GM23338 (cell line): Measurements from ENCODE around the gene MET. TPM values are rescaled to one million over a fixed set of nuclear protein-coding genes. Genes with fewer than 3 reads are reported as not detected.

ENCODE experiments used
- ATAC-seq: fragments of 200-7000 bp; cut with Tn5 transposase; 3 replicates; pipeline ENCODE4 v1.9.1; 2020
- DNase-seq: peaks from one replicate; pipeline ENCODE4 v3.0.0-alpha.2; 2015; ENCODE audit warnings: low spot score
- H2AFZ ChIP-seq: fragments of 200-600 bp; sonication (generic); 2 replicates; pipeline ENCODE4 v1.8.0; 2016; ENCODE audit warnings: antibody characterized with exemption, mild to moderate bottlenecking, moderate library complexity
- H3F3A ChIP-seq: fragments of 200-600 bp; sonication (generic); replicated peaks from 2 replicates; pipeline ENCODE4 v1.8.0; 2017; ENCODE audit warnings: antibody characterized with exemption, mixed run types, low read depth
- H3K27ac ChIP-seq: fragments of 200-600 bp; sonication (generic); 2 replicates; pipeline ENCODE4 v1.6.1; 2016; ENCODE audit warnings: low read depth
- H3K27me3 ChIP-seq: fragments of 200-600 bp; sonication (generic); 2 replicates; pipeline ENCODE4 v1.8.0; 2016; ENCODE audit warnings: mild to moderate bottlenecking, mixed run types, moderate library complexity; ENCODE audit not compliant: insufficient read depth
- H3K36me3 ChIP-seq: fragments of 200-600 bp; sonication (generic); 2 replicates; pipeline ENCODE4 v1.8.0; 2016; ENCODE audit warnings: mild to moderate bottlenecking; ENCODE audit not compliant: insufficient read depth
- H3K4me1 ChIP-seq: fragments of 200-600 bp; sonication (generic); 2 replicates; pipeline ENCODE4 v1.8.0; 2016; ENCODE audit warnings: mild to moderate bottlenecking, moderate library complexity; ENCODE audit not compliant: insufficient read depth
- H3K4me2 ChIP-seq: fragments of 200-600 bp; sonication (generic); 2 replicates; pipeline ENCODE4 v1.7.1; 2017; ENCODE audit warnings: mixed run types
- H3K4me3 ChIP-seq: fragments of 200-600 bp; sonication (generic); 2 replicates; pipeline ENCODE4 v1.6.1; 2016; ENCODE audit warnings: mixed run types
- H3K79me2 ChIP-seq: fragments of 200-600 bp; sonication (generic); replicated peaks from 2 replicates; pipeline ENCODE4 v1.8.0; 2017; ENCODE audit warnings: mild to moderate bottlenecking; ENCODE audit not compliant: insufficient read depth
- H3K9me2 ChIP-seq: fragments of 200-600 bp; sonication (generic); 2 replicates; pipeline ENCODE4 v1.8.0; 2017; ENCODE audit not compliant: insufficient read depth
- H4K20me1 ChIP-seq: fragments of 200-600 bp; sonication (generic); replicated peaks from 2 replicates; pipeline ENCODE4 v1.8.0; 2017; ENCODE audit warnings: mild to moderate bottlenecking; ENCODE audit not compliant: insufficient read depth
- H3K27ac Mint-ChIP-seq: 2 replicates; pipeline ENCODE4 v1.8.0; 2020; ENCODE audit warnings: inconsistent platforms, mild to moderate bottlenecking, moderate library complexity, mixed read lengths
- H3K27me3 Mint-ChIP-seq: 3 replicates; pipeline ENCODE4 v1.8.0; 2022; ENCODE audit warnings: low read depth, mild to moderate bottlenecking, moderate library complexity, mixed read lengths, inconsistent platforms; ENCODE audit not compliant: insufficient read depth, poor library complexity
- H3K36me3 Mint-ChIP-seq: 3 replicates; pipeline ENCODE4 v1.8.0; 2021; ENCODE audit warnings: low read depth, mild to moderate bottlenecking, inconsistent platforms, moderate library complexity, mixed read lengths
- H3K4me1 Mint-ChIP-seq: 3 replicates; pipeline ENCODE4 v1.8.0; 2020; ENCODE audit warnings: mild to moderate bottlenecking, inconsistent platforms, mixed read lengths
- H3K4me3 Mint-ChIP-seq: 3 replicates; pipeline ENCODE4 v1.8.0; 2021; ENCODE audit warnings: moderate library complexity, mild to moderate bottlenecking, inconsistent platforms, mixed read lengths
- H3K9me3 Mint-ChIP-seq: 3 replicates; pipeline ENCODE4 v1.8.0; 2020; ENCODE audit warnings: moderate library complexity, mild to moderate bottlenecking, inconsistent platforms, mixed read lengths
- CREB1 ChIP-seq: fragments of 250-450 bp; sonication (Bioruptor Pico); IDR thresholded peaks from 2 replicates; pipeline ENCODE4 v1.5.0; 2020; ENCODE audit warnings: low read depth, mild to moderate bottlenecking, moderate library complexity
- ETS1 ChIP-seq: IDR thresholded peaks from 2 replicates; pipeline ENCODE4 v1.6.1; 2016; ENCODE audit warnings: antibody characterized with exemption
- EZH2 ChIP-seq: fragments of 200-600 bp; sonication (generic); IDR thresholded peaks from one replicate; pipeline ENCODE4 v1.8.0; 2017; ENCODE audit warnings: antibody characterized with exemption, mild to moderate bottlenecking, low read depth; ENCODE audit not compliant: unreplicated experiment
- EZH2phosphoT487 ChIP-seq: fragments of 200-600 bp; sonication (generic); IDR thresholded peaks from one replicate; pipeline ENCODE4 v1.8.1; 2018; ENCODE audit warnings: antibody characterized with exemption; ENCODE audit not compliant: unreplicated experiment
- JUNB ChIP-seq: IDR thresholded peaks from one replicate; pipeline ENCODE4 v1.6.1; 2016; ENCODE audit warnings: antibody characterized with exemption; ENCODE audit not compliant: unreplicated experiment
- NANOG ChIP-seq: IDR thresholded peaks from 2 replicates; pipeline ENCODE4 v1.6.1; 2016; ENCODE audit warnings: antibody characterized with exemption, borderline replicate concordance
- STAT1 ChIP-seq: IDR thresholded peaks from one replicate; pipeline ENCODE4 v1.6.1; 2016; ENCODE audit warnings: antibody characterized with exemption; ENCODE audit not compliant: unreplicated experiment
- ZNF114 ChIP-seq: fragments of 250-450 bp; sonication (Bioruptor Pico); IDR thresholded peaks from 2 replicates; pipeline ENCODE4 v1.5.0; 2020; ENCODE audit warnings: mild to moderate bottlenecking, moderate library complexity
- polyA plus RNA-seq: library from polyadenylated mRNA; unstranded; fragments of >200 nt; fragmentation: Nextera tagmentation; extraction: Ambion mirVana; gene quantifications from 2 replicates; pipeline ENCODE4 v1.2.1, GENCODE V29; 2016
- total RNA-seq: library from RNA; depleted of rRNA; stranded (reverse); fragments of >200 nt; shearing (Covaris generic); gene quantifications from 2 replicates; pipeline ENCODE4 v1.2.3, GENCODE V29; 2014
- TF ChIP-seq, protein P1 (sequence below), 2 experiments: fragments of 200-600 bp in 1 of 2; sonication (generic) in 1 of 2; conservative IDR thresholded peaks; 2 replicates each; pipeline versions ENCODE4 v1.5.1 to v1.6.1; 2016 to 2017; ENCODE audit warnings: antibody characterized with exemption in 2 of 2, low read depth in 2 of 2, mild to moderate bottlenecking in 2 of 2, moderate library complexity in 1 of 2

The MET gene
- total and polyA plus RNA-seq, 2 experiments from 2014 or later = 4.8 to 23.1 TPM

DNA sequence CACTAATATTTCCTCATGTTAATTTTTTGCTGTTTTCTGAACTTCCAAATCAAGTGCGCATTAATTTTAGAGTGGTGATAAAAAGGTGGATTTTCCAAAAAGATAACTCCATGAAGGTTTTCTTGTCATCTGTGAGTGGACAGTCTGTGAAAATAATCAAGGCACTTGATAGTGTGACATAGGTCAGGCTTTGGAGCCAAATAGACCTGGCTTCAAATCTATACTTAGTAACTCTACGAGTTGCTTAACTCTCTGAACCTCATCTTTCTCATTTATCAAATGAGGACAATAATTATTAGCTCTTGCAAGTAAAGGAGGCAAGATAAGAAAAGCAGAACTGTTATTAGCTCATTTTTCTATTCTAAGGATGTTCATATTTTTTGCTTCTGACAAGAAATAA, 24.7 kb upstream of the MET start (continued):
- TF ChIP-seq STAT1 (no peak), EZH2 (no peak)
- TF ChIP-seq, protein P1, sequence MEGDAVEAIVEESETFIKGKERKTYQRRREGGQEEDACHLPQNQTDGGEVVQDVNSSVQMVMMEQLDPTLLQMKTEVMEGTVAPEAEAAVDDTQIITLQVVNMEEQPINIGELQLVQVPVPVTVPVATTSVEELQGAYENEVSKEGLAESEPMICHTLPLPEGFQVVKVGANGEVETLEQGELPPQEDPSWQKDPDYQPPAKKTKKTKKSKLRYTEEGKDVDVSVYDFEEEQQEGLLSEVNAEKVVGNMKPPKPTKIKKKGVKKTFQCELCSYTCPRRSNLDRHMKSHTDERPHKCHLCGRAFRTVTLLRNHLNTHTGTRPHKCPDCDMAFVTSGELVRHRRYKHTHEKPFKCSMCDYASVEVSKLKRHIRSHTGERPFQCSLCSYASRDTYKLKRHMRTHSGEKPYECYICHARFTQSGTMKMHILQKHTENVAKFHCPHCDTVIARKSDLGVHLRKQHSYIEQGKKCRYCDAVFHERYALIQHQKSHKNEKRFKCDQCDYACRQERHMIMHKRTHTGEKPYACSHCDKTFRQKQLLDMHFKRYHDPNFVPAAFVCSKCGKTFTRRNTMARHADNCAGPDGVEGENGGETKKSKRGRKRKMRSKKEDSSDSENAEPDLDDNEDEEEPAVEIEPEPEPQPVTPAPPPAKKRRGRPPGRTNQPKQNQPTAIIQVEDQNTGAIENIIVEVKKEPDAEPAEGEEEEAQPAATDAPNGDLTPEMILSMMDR (conservative IDR thresholded peaks at IDR 0.05; ENCODE audit: low read depth in 2 of 2) = no peak

GRCh38 chr7:116647861-116648260, 24.1 kb upstream of the MET start:
- Histone ChIP-seq H2AFZ (peak overlapping the region; percentile 69), H3K79me2 (no peaks in the 10 kb centered on the region), H3K4me2 (no peak overlapping the region), H3K27me3 (no peaks in the 10 kb centered on the region), H3K4me3 (no peak overlapping the region), H3K4me1 (no peaks in the 10 kb centered on the region), H4K20me1 (no peaks in the 10 kb centered on the region), H3K27ac (no peak overlapping the region), H3K36me3 (no peaks in the 10 kb centered on the region), H3K9me2 (no peaks in the 10 kb centered on the region), H3F3A (no peaks in the 10 kb centered on the region)
- H3K36me3 Mint-ChIP-seq = no peaks in the 10 kb centered on the region
- H3K4me3 Mint-ChIP-seq = no peak overlapping the region
- no peaks in the 10 kb centered on the region; the same call in 2 of the 3 replicates for H3K9me3 Mint-ChIP-seq
- no peak for TF ChIP-seq EZH2phosphoT487
- TF ChIP-seq, protein P1 (conservative IDR thresholded peaks at IDR 0.05; ENCODE audit: low read depth in 2 of 2) = no peak
- no peak overlapping the region for H3K27ac Mint-ChIP-seq
- no peaks in the 10 kb centered on the region for H3K27me3 Mint-ChIP-seq
- ATAC-seq (no peak), DNase-seq (no peak)
- H3K4me1 Mint-ChIP-seq = no peaks in the 10 kb centered on the region

DNA sequence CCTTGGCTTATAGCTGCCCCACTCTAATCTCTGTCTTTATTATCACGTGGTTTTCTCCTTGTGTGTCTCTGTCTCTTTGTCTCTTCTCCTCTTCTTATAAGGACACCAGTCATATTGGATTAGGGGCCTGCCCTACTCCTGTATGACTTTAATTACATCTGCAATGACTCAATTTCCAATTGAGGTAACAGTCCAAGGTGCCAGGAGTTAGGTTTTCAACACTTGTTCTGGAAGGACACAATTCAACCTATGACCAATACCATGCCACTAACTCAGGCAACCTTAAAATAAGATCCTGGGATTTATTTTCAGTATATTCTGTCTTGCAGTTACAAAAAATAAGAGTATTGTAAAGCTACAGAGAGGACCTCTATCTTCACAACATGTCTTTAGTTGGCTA, 21.6 kb upstream of the MET start:
- Mint-ChIP-seq H3K27ac (no peak overlapping the region), H3K4me1 (no peaks in the 10 kb centered on the region), H3K4me3 (no peak overlapping the region), H3K36me3 (no peaks in the 10 kb centered on the region), H3K27me3 (no peaks in the 10 kb centered on the region), H3K9me3 (no peaks in the 10 kb centered on the region; the same call in 2 of the 3 replicates)
- no peak overlapping the region for H3K4me2 ChIP-seq
- no peak for ATAC-seq
- H3K4me1 ChIP-seq = no peaks in the 10 kb centered on the region
- TF ChIP-seq ZNF114 (CRISPR knock-in tag) = no peak
- no peak for TF ChIP-seq EZH2
- no peak for TF ChIP-seq STAT1
- no peak for TF ChIP-seq ETS1
- TF ChIP-seq CREB1 (CRISPR knock-in tag) = no peak
- TF ChIP-seq NANOG = no peak
- no peak for TF ChIP-seq JUNB
- H3F3A ChIP-seq = no peaks in the 10 kb centered on the region
- no peak overlapping the region for H3K4me3 ChIP-seq
- H4K20me1 ChIP-seq = no peaks in the 10 kb centered on the region
- H3K27ac ChIP-seq = no peak overlapping the region
- no peaks in the 10 kb centered on the region for H3K36me3 ChIP-seq
- no peaks in the 10 kb centered on the region for H3K27me3 ChIP-seq
- H3K9me2 ChIP-seq = no peaks in the 10 kb centered on the region
- H2AFZ ChIP-seq = no peak overlapping the region
- DNase-seq = no peak
- no peaks in the 10 kb centered on the region for H3K79me2 ChIP-seq
